GM12892 (cell line): Measurements from ENCODE around the gene CDK5R1.

Experiments used
- DNase-seq: peaks from one replicate; pipeline ENCODE4 v3.0.0; 2011; ENCODE audit not compliant: insufficient read length
- FAIRE-seq: peaks from 2 replicates; lab custom pipeline; 2011; peaks lifted over from hg19 to GRCh38; lab: Jason Lieb, UNC
- POLR2A ChIP-seq: IDR thresholded peaks from 2 replicates; pipeline ENCODE4 v1.6.1; 2011; ENCODE audit warnings: low read depth, low read length, control low read depth
- POLR2AphosphoS5 ChIP-seq: IDR thresholded peaks from 2 replicates; pipeline ENCODE4 v1.6.1; 2011; ENCODE audit warnings: low read depth, low read length, control low read depth
- TAF1 ChIP-seq: IDR thresholded peaks from 2 replicates; pipeline ENCODE4 v1.6.1; 2011; ENCODE audit warnings: low read depth, mild to moderate bottlenecking, control low read depth, low read length, borderline replicate concordance

CDK5R1 gene

GRCh38 chr17:32479074-32479617 is 7.6 kb upstream of the CDK5R1 start:
- FAIRE-seq = no peak

DNA sequence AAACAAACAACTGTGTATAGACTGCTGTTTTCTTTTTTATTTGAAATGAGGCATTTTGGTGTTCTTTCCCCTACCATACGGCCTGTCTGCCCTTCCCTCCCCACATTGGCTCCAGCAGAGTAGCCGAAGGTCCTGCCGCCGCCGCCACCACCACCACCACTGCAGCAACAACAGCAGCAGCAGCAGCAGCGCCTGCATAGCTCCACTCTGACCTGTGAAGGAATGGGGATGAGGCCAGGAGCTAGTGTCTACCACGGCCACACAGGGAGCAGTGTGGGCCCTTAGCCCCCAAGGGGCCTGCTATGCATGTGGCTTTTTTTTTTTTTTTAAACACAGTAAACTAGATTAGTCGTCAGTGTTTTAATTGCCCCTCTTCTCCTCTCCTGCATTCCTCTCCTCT is 5.6 kb upstream of the CDK5R1 start:
- TF ChIP-seq POLR2A (no peak), POLR2AphosphoS5 (no peak), TAF1 (no peak)
- DNase-seq = no peak
- FAIRE-seq = no peak

More at GRCh38 chr17:32479074-32479617, 7.6 kb upstream of the CDK5R1 start:
- DNase-seq = no peak
- TF ChIP-seq POLR2A (no peak), TAF1 (no peak), POLR2AphosphoS5 (no peak)

DNA sequence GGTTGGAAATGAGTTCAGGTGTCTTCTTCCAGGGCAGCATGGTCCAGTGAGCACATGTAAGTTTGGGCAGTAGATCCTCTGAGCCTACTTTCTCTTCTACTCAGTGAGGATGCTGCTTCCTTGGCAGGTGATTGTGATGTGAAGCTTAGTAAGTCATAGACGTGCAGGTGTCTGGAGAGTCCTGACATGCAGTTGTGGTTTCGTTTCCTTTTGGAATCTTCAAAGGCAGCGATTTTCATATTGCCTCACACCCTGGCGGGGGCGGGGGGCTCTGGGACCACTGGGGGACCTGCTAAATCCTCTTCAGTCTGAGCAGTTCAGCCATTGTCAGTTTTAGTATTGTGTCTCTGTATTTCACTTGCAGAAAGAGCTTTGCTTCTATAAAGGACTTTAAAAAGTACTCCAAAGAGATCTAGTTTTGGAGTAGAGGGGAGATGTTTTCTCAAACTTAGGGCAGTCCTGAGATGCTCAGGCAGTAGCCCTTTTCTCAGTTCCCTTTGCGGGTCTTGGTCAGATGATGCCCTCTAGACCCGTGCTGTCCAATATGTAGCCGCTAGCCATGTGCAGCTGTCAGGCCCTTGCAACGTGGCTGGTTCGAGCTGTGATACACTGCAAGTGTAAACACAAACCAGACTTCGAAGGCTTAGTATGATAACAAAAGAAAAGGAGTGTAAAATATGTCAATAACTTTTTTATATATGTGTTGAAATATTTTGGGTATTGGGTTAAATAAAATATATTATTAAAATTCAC is 4.0 kb upstream of the CDK5R1 start:
- no peak for DNase-seq
- TF ChIP-seq POLR2AphosphoS5 (0 out of 2 replicates have a peak, but pooled peaks have one; percentile 24), POLR2A (no peak)
- no peak for FAIRE-seq

DNA sequence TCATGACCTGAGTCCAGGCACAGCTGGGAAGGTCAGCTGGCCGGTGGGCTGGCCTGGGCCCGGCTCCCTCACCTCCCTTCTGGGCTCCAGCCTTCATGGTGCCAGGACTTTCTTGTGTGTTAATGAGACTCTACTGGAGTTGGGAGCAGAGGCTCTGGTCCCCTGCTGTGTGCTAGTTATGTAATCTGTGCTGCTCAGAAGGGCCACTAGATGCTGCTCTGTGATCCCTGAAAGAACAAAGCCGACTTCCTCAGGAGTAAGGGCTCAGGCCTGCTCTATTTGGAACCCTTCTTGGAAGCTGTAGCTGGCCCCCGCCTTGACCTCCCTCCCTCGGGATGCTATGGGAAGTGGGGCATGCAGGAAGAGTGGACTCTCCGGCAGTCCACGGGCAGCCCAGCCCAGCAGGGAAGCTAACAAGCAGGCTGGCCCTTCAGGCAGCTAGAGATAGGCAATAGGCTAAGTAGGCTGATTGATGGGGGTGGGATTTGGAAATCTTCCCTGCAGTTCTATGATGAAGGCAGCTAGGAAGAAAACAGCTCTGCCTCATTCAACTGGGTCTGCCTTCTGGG is 3.3 kb upstream of the CDK5R1 start:
- FAIRE-seq (peak; percentile 51), DNase-seq (no peak)
- TF ChIP-seq POLR2A (peak; percentile 65), TAF1 (no peak)

DNA sequence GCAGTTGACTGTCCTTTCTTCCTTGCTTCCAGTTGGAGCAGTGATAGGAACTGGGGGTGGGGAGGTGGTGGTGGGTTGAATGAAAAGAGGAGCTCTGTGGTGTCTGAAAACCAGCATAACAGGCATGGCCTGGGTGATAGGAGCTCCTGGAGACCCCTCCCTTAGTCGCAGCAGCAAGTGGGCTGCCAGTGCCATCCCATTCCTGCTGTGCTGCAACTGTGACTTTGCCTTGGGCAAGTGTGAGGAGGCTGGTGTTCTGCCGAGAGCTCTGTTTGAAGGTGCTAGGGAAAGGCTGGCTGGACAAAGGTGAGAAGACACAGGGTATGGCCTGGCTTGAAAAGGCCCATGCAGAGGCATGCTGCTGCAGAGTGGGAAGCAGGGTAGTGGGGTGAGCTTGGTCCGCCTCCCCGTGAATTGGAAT is 2.7 kb upstream of the CDK5R1 start:
- TF ChIP-seq TAF1 (no peak), POLR2A (no peak), POLR2AphosphoS5 (no peak)
- DNase-seq = no peak
- peak; percentile 48 for FAIRE-seq

DNA sequence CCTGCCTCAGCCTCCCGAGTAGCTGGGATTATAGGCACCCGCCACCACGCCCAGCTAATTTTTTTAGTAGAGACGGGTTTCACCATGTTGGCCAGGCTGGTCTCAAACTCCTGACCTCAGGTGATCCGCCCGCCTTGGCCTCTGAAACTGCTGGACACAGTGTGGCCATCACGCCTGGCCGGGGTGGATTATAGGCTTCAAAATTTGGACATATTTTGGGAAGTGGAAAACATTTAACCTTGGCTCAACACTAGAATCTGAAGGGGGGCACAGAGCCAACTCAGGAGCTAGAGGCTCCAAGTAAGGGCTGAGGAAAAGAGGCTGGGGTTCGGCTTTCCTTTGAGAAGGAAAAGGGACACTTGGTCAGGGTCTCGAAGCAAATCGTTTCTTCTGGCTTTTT is 2.2 kb upstream of the CDK5R1 start:
- TF ChIP-seq POLR2A (no peak), POLR2AphosphoS5 (no peak), TAF1 (no peak)
- FAIRE-seq (no peak), DNase-seq (no peak)

- DNase-seq (no peak), FAIRE-seq (no peak)
- TF ChIP-seq POLR2AphosphoS5 (no peak), POLR2A (no peak), TAF1 (no peak)
These were observed 1.3 kb upstream of the CDK5R1 start for GRCh38 chr17:32485261-32486110.

DNA sequence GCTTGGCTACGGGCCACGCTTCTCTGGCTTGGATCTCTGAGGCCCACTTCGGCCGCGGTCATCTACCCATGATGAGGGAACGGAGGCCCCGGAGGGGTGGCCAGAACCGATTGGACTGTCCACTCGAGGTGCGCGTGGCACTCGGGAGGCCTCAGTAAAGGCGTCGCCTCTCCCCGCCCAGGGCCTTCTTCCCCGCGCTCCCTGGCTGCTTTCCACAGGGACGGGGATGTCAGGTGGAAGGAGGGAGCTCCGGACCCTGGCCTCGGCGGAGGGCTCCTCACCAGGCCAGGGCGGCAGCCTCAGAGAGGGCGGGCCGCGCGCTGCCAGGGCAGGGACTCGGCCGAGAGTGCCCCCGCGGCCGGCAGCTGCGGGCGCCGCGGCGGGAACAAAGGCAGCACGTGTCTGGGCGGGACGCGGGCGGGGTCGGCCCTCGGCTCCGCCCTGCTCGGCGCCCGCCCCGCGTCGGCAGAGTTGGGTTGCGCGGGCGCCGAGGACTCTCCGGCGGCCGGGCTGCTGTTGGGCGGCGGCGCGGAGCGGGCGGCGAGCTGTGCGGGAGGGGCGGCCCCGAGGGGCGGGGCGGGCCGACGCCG is 587 bp upstream of the CDK5R1 start:
- DNase-seq = peak; percentile 72
- no peak for FAIRE-seq
- TF ChIP-seq POLR2AphosphoS5 (no peak), TAF1 (0 out of 2 replicates have a peak, but pooled peaks have one; percentile 6), POLR2A (no peak)

DNA sequence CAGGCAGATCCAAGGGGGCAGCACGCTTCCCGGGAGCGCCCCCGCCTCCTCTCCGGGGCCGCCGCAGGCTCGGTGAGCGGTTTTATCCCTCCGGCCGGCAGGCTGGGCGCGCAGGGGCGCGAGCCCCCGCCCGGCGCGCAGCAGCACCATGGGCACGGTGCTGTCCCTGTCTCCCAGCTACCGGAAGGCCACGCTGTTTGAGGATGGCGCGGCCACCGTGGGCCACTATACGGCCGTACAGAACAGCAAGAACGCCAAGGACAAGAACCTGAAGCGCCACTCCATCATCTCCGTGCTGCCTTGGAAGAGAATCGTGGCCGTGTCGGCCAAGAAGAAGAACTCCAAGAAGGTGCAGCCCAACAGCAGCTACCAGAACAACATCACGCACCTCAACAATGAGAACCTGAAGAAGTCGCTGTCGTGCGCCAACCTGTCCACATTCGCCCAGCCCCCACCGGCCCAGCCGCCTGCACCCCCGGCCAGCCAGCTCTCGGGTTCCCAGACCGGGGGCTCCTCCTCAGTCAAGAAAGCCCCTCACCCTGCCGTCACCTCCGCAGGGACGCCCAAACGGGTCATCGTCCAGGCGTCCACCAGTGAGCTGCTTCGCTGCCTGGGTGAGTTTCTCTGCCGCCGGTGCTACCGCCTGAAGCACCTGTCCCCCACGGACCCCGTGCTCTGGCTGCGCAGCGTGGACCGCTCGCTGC is 832 bp downstream of the CDK5R1 start:
- DNase-seq = no peak
- peak; percentile 89 for FAIRE-seq

DNA sequence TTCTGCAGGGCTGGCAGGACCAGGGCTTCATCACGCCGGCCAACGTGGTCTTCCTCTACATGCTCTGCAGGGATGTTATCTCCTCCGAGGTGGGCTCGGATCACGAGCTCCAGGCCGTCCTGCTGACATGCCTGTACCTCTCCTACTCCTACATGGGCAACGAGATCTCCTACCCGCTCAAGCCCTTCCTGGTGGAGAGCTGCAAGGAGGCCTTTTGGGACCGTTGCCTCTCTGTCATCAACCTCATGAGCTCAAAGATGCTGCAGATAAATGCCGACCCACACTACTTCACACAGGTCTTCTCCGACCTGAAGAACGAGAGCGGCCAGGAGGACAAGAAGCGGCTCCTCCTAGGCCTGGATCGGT is 1.4 kb downstream of the CDK5R1 start:
- peak; percentile 53 for FAIRE-seq
- DNase-seq = no peak
- no peak for TF ChIP-seq POLR2AphosphoS5
- no peak for TF ChIP-seq POLR2A
- TF ChIP-seq TAF1 = no peak

More for the DNA sequence above, 832 bp downstream of the CDK5R1 start:
- TF ChIP-seq TAF1 (peak; percentile 27; the same call in 1 of the 2 replicates), POLR2A (peak; percentile 46), POLR2AphosphoS5 (peak; percentile 63)
